Erythroblast (primary cell): ENCODE results near the gene ZNF587.
A peak's percentile ranks its signal among the peaks of the same experiment; 100 is the strongest.
"Not testable (repeated sequence)": the region's sequence is repeated elsewhere in the genome, so short reads cannot be mapped to it uniquely, and the experiment has no call there.

Source experiments
- DNase-seq, 2 experiments: peaks; one replicate each; lab custom pipeline; 2025; lab: John Stamatoyannopoulos, UW
- GATA1 ChIP-seq: IDR thresholded peaks from 2 replicates; pipeline ENCODE4 v1.6.1; 2011; ENCODE audit warnings: low read depth, mild to moderate bottlenecking, control low read depth, low read length, moderate library complexity
- POLR2A ChIP-seq: IDR thresholded peaks from 2 replicates; pipeline ENCODE4 v1.6.1; 2011; ENCODE audit warnings: mild to moderate bottlenecking, low read length

The ZNF587 gene

GRCh38 chr19:57841122-57841763 is 8.4 kb upstream of the ZNF587 start:
- DNase-seq = no peak
- TF ChIP-seq GATA1 = no peak
- TF ChIP-seq POLR2A = no peak

DNA sequence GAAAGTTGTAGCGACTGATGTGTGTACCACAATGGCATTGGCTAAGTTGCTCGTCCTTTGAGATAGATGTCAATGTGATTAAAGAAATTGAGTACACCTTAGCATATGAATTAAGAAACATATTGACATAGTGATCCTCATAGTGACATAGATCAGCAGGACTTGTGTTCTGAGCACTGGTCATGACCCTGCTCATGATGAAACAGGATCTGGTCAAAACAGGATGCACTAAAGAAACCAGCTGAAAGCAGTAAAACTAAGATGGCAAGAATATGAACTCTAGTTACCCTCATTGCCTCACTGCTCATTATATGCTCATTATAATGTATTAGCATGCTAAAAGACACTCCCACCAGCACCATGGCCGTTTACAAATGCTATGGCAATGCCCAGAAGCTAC is 2.5 kb upstream of the ZNF587 start:
- DNase-seq = not testable (repeated sequence)

DNA sequence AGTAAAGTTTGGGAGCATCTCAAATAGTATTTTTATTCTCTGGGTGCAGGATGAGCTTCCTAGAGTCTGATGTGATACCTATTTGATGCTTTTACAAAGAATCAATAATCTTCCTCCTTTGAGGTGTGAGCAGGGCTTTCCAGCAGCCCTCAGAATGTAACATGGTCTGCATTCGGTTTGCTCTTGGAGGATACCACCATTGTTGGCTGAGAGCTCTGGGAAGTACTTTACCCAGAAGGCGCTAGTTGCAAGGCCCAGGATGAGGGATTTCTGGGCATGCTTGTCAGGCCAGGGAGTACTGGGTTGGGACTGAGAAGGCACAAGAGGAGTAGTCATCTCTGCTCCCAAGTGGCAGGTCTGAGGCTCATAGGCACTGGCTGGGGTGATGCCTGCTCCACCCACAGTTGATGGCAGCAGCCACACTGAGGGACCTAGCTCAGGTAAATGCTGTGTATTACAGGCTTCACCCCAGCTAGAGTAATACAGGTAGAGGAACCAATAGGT is 445 bp upstream of the ZNF587 start:
- DNase-seq = not testable (repeated sequence)

- DNase-seq = peak; percentile 52 to 55
Observed at GRCh38 chr19:57850553-57851017, 926 bp downstream of the ZNF587 start.

DNA sequence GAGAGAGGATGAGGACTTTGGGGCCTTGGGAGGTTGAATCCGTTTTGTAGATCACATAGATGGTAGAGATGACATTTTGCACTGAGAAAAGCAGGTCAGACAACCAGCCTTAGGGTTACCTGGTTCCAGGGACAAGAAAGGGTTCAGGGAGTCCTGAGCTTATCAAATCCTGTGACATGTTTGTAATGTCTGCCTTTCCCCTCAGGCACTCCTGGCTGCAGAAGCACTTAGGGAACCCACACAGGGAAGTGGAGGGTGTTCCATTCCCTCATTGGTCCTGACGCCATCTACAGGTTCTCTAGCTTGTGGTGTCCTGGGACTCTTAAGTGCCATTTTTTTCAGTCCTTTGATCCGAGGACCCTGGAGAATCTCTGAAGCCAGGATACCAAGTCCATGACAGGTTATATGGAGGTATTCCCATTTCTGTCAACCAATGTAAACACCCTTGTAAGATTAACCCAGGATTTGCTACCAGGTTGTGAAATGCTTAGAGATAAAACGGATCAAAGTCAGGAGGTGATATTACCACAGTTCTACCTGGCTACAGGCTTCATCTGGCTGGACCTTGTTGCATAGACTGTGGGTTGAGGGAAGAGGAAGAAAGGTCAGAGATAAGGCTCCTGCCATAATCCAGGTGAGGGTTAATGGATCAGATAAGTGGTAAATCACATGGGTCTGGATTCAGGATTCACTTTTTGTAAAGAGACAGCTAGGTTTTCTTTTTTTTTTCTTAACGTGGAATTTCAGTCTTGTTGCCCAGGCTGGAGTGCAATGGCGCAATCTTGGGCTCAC is 2.3 kb downstream of the ZNF587 start:
- DNase-seq = not testable (repeated sequence)

More at GRCh38 chr19:57850553-57851017, 926 bp downstream of the ZNF587 start:
- TF ChIP-seq POLR2A (no peak), GATA1 (no peak)

GRCh38 chr19:57854117-57854516 is 4.5 kb downstream of the ZNF587 start:
- DNase-seq = not testable (repeated sequence)

GRCh38 chr19:57862351-57862750 is 12.7 kb downstream of the ZNF587 start:
- DNase-seq = not testable (repeated sequence)

DNA sequence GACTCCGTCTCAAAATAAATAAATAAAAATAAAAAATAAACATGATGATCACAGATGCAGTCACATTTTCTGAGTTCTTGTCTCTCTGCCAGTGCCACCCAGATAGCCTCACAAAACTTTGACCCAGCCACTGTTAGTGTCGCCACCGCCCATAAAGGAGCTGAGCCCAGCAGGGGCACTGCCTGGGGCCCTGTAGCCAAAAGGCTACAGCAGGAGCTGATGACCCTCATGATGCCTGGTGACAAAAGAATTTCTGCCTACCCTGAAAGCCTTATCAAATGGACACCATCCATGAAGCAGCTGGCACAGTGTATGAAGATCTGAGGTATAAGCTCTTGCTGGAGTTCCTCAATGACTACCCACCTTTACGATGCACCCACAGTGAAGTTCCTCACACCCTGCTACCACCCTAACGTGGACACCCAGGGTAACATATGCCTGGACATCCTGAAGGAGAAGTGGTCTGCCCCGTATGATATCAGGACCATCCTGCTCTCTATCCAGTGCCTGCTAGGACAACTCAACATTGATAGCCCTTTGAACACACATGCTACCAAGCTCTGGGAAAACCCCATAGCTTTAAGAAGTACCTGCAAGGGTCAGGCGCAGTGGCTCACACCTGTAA is 18.3 kb downstream of the ZNF587 start:
- DNase-seq = no peak
- TF ChIP-seq GATA1 (no peak), POLR2A (no peak)

- not testable (repeated sequence) for DNase-seq
Observed at GRCh38 chr19:57869655-57870054, 20.0 kb downstream of the ZNF587 start.

DNA sequence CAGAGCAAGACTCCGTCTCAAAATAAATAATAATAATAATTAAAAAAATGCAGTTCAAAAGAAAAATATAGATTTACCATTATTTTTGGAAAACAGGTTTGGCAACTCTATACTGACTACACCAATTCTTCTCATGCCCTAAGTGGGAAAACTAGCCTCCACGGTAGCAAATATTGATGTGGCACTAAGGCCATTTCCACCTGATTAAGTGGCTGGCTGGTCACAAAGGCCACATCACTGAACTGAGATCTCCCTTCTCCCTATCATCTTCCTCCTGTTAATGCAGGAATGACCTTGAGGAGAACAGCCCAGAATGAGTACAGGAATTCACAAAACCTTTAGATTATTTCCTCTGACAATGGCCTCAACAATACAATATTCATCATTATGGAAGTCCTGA is 20.6 kb downstream of the ZNF587 start:
- DNase-seq = no peak
- no peak for TF ChIP-seq POLR2A

GRCh38 chr19:57872450-57872849 is 22.8 kb downstream of the ZNF587 start:
- TF ChIP-seq POLR2A (peak; percentile 7), GATA1 (no peak)
- peak in 1 of 2 experiments; percentile 22 for DNase-seq

GRCh38 chr19:57873883-57874799 is 24.5 kb downstream of the ZNF587 start:
- peak; percentile 22 to 45 for DNase-seq

- TF ChIP-seq POLR2A = no peak
- TF ChIP-seq GATA1 = no peak
- DNase-seq = no peak
Observed at GRCh38 chr19:57886046-57886445, 36.4 kb downstream of the ZNF587 start.
